HEK293T (cell line): ENCODE data around the gene LSR.

Experiments
- CTCF ChIA-PET: fragments of 350-600 bp; formaldehyde crosslinking; extraction: SDS; loops from one replicate; lab custom pipeline; 2021; ENCODE audit warnings: antibody characterized with exemption, inconsistent platforms; lab: Yijun Ruan, JAX
- POLR2A ChIA-PET: fragments of 350-600 bp; formaldehyde crosslinking; extraction: SDS; loops from one replicate; lab custom pipeline; 2020; ENCODE audit warnings: antibody characterized with exemption, inconsistent platforms; lab: Yijun Ruan, JAX
- DNase-seq: peaks from one replicate; pipeline ENCODE4 v3.0.0; 2012; ENCODE audit warnings: mixed read lengths; ENCODE audit errors: extremely low spot score
- ARNT ChIP-seq: fragments of 450-650 bp; IDR thresholded peaks from 2 replicates; pipeline ENCODE4 v1.6.1; 2017; ENCODE audit warnings: mild to moderate bottlenecking
- BHLHE40 ChIP-seq: fragments of 450-650 bp; IDR thresholded peaks from 2 replicates; pipeline ENCODE4 v1.6.1; 2016; ENCODE audit warnings: mild to moderate bottlenecking, moderate library complexity, borderline replicate concordance
- CTBP1 ChIP-seq: fragments of 450-650 bp; IDR thresholded peaks from 2 replicates; pipeline ENCODE4 v1.6.1; 2016; ENCODE audit warnings: borderline replicate concordance
- ELF4 ChIP-seq: fragments of 450-650 bp; IDR thresholded peaks from 2 replicates; pipeline ENCODE4 v1.6.1; 2017; ENCODE audit warnings: antibody characterized with exemption
- FOXA1 ChIP-seq: fragments of 450-650 bp; IDR thresholded peaks from 2 replicates; pipeline ENCODE4 v1.6.1; 2016; ENCODE audit warnings: mild to moderate bottlenecking
- FOXK2 ChIP-seq: fragments of 450-650 bp; IDR thresholded peaks from 2 replicates; pipeline ENCODE4 v1.6.1; 2016; ENCODE audit warnings: mild to moderate bottlenecking
- FOXM1 ChIP-seq: fragments of 450-650 bp; IDR thresholded peaks from 2 replicates; pipeline ENCODE4 v1.6.1; 2017; ENCODE audit warnings: mild to moderate bottlenecking, borderline replicate concordance
- HDGF ChIP-seq: fragments of 450-650 bp; IDR thresholded peaks from 2 replicates; pipeline ENCODE4 v1.6.1; 2017; ENCODE audit warnings: antibody characterized with exemption, borderline replicate concordance
- L3MBTL2 ChIP-seq: fragments of 450-650 bp; conservative IDR thresholded peaks from 2 replicates; pipeline ENCODE4 v1.6.1; 2016; ENCODE audit warnings: mild to moderate bottlenecking
- LEF1 ChIP-seq: fragments of 450-650 bp; IDR thresholded peaks from 2 replicates; pipeline ENCODE4 v1.6.1; 2017; ENCODE audit warnings: mild to moderate bottlenecking, borderline replicate concordance
- NFRKB ChIP-seq: fragments of 450-650 bp; IDR thresholded peaks from 2 replicates; pipeline ENCODE4 v1.6.1; 2016; ENCODE audit warnings: mild to moderate bottlenecking, moderate library complexity
- PKNOX1 ChIP-seq: fragments of 450-650 bp; IDR thresholded peaks from 2 replicates; pipeline ENCODE4 v1.6.1; 2016
- SP1 ChIP-seq: fragments of 450-650 bp; IDR thresholded peaks from 2 replicates; pipeline ENCODE4 v1.6.1; 2017
- SUZ12 ChIP-seq: fragments of 450-650 bp; IDR thresholded peaks from 2 replicates; pipeline ENCODE4 v1.6.1; 2016; ENCODE audit warnings: mild to moderate bottlenecking
- TARDBP ChIP-seq: fragments of 450-650 bp; IDR thresholded peaks from 2 replicates; pipeline ENCODE4 v1.6.1; 2016
- ZNF384 ChIP-seq: fragments of 450-650 bp; IDR thresholded peaks from 2 replicates; pipeline ENCODE4 v1.6.1; 2016

Gene LSR

GRCh38 chr19:35265900-35266519, 17.2 kb downstream of the LSR start:
- TF ChIP-seq LEF1 (no peak), FOXK2 (no peak), SUZ12 (no peak), ARNT (no peak), CTBP1 (no peak), FOXM1 (no peak), TARDBP (no peak), NFRKB (no peak), ZNF384 (no peak), L3MBTL2 (no peak), ELF4 (no peak), HDGF (no peak), BHLHE40 (no peak), PKNOX1 (no peak), SP1 (no peak), FOXA1 (no peak)
- ChIA-PET CTCF (interaction anchor here (1.5 kb wide), 1 partner anchor 124 kb away, joined by 3 read pairs; no protein-coding TSS in a partner anchor), POLR2A (interaction anchor here (1.3 kb wide), 2 partner anchors 15 to 61 kb away, joined by 3 to 4 read pairs; no protein-coding TSS in a partner anchor)

GRCh38 chr19:35266520-35267352, 17.9 kb downstream of the LSR start:
- TF ChIP-seq SUZ12 (no peak), SP1 (no peak), FOXM1 (no peak), ZNF384 (no peak), HDGF (no peak)
- POLR2A ChIA-PET = interaction anchor here (1.3 kb wide), 2 partner anchors 16 to 62 kb away, joined by 3 to 4 read pairs; no protein-coding TSS in a partner anchor
- no peak for DNase-seq
- CTCF ChIA-PET = interaction anchor here (0.6 to 1.5 kb wide), 2 partner anchors 117 to 125 kb away, joined by 3 read pairs; no protein-coding TSS in a partner anchor

More at GRCh38 chr19:35265900-35266519, 17.2 kb downstream of the LSR start:
- no peak for DNase-seq

GRCh38 chr19:35267353-35267817, 18.6 kb downstream of the LSR start:
- no peak for TF ChIP-seq TARDBP
- TF ChIP-seq BHLHE40 = no peak
- no peak for TF ChIP-seq LEF1
- TF ChIP-seq PKNOX1 = no peak
- TF ChIP-seq FOXK2 = no peak
- no peak for DNase-seq
- ChIA-PET CTCF (interaction anchor here (0.6 to 1.5 kb wide), 3 partner anchors 118 to 126 kb away, joined by 3 read pairs; no protein-coding TSS in a partner anchor), POLR2A (no interaction called here)

- ChIA-PET POLR2A (no interaction called here), CTCF (interaction anchor here (0.7 to 1.5 kb wide), 2 partner anchors 124 to 126 kb away, joined by 3 read pairs; no protein-coding TSS in a partner anchor)
- TF ChIP-seq ARNT (no peak), HDGF (no peak), SUZ12 (no peak), ZNF384 (no peak), TARDBP (no peak), NFRKB (no peak), FOXK2 (no peak), CTBP1 (no peak), LEF1 (no peak), L3MBTL2 (no peak), FOXA1 (no peak), PKNOX1 (no peak), BHLHE40 (no peak), FOXM1 (no peak), ELF4 (no peak)
- DNase-seq = peak; percentile 93
Measured at GRCh38 chr19:35267818-35268535, 19.2 kb downstream of the LSR start.

- DNase-seq = peak; percentile 79
- ChIA-PET POLR2A (interaction anchor here (1.5 kb wide), 1 partner anchor 127 kb away, joined by 4 read pairs; no protein-coding TSS in a partner anchor), CTCF (no interaction called here)
- TF ChIP-seq HDGF (no peak), FOXM1 (peak; percentile 80; the same call in 1 of the 2 replicates), LEF1 (no peak), PKNOX1 (no peak)
Measured at GRCh38 chr19:35268536-35269437, 20.0 kb downstream of the LSR start, which contains the start of gene USF2. TSS of gene USF2 (plus strand) at chr19:35268962. CDS start at chr19:35269102, 140 bp downstream.
